Measurements from ENCODE around the gene PCSK1. TPM values are rescaled to one million over a fixed set of nuclear protein-coding genes. Genes with fewer than 3 reads are reported as not detected.

PCSK1 gene
- total and polyA plus RNA-seq, 2 of the 8 experiments (the other 6 are each of a cell fraction or from before 2014, with no cell fraction given): 1.3 to 3.2 TPM

GRCh38 chr5:96377167-96377566 lies 55.9 kb downstream of the PCSK1 start:
- Histone ChIP-seq H3K4ac (replicated peaks; ENCODE audit: insufficient read length, low read depth, low read length) (no peak overlapping the region), H2BK120ac (replicated peaks; ENCODE audit: low read depth, low read length) (no peak overlapping the region), H4K5ac (ENCODE audit: insufficient read length, low read depth, low read length) (no peak overlapping the region), H3K4me1 (replicated peaks in 1 of 4; ENCODE audit: control insufficient read depth in 3 of 4, insufficient read depth in 4 of 4, low read length in 3 of 4) (no peaks in the 10 kb centered on the region), H3K36me3 (ENCODE audit: control insufficient read depth in 2 of 4, insufficient read depth in 4 of 4, low read length in 3 of 4) (no peaks in the 10 kb centered on the region), H4K8ac (ENCODE audit: extremely low read depth, insufficient read depth, low read length) (no peak overlapping the region), H3K23ac (ENCODE audit: insufficient read length) (no peak overlapping the region), H2BK20ac (ENCODE audit: low read length) (no peak overlapping the region), H3K27me3 (replicated peaks in 1 of 4; ENCODE audit: control insufficient read depth in 3 of 4, extremely low read depth in 1 of 4, insufficient read depth in 3 of 4, low read length in 3 of 4) (no peaks in the 10 kb centered on the region), H3K14ac (ENCODE audit: insufficient read length) (no peak overlapping the region), H3K79me1 (ENCODE audit: low read depth, low read length) (no peaks in the 10 kb centered on the region), H3K56ac (replicated peaks; ENCODE audit: insufficient read length, low read depth, low read length) (no peak overlapping the region), H2BK15ac (ENCODE audit: low read length) (no peak overlapping the region), H4K20me1 (replicated peaks in 1 of 2; ENCODE audit: control insufficient read depth in 1 of 2, insufficient read depth in 2 of 2, low read length in 2 of 2) (no peaks in the 10 kb centered on the region), H2AFZ (ENCODE audit: low read length) (no peak overlapping the region), H3K9ac (replicated peaks in 1 of 4; ENCODE audit: extremely low read depth in 1 of 4, low read depth in 3 of 4, low read length in 3 of 4) (no peak overlapping the region), H3K27ac (ENCODE audit: low read depth, low read length) (no peak overlapping the region), H4K91ac (replicated peaks; ENCODE audit: insufficient read length, low read length) (no peak overlapping the region), H3K79me2 (ENCODE audit: control insufficient read depth in 1 of 2, insufficient read depth in 2 of 2, low read length in 2 of 2) (no peaks in the 10 kb centered on the region), H2BK5ac (ENCODE audit: low read depth, low read length) (no peak overlapping the region), H3K23me2 (ENCODE audit: low read depth, low read length) (no peaks in the 10 kb centered on the region), H3K9me3 (ENCODE audit: insufficient read depth in 2 of 2, low read depth in 1 of 2, low read length in 1 of 2) (no peaks in the 10 kb centered on the region), H2BK12ac (ENCODE audit: low read depth, low read length) (no peak overlapping the region), H3K18ac (ENCODE audit: extremely low read depth, low read length) (no peak overlapping the region), H3K4me2 (ENCODE audit: insufficient read depth in 1 of 2, low read depth in 2 of 2, low read length in 2 of 2) (no peak overlapping the region), H3K4me3 (ENCODE audit: extremely low read depth in 1 of 4, insufficient read depth in 2 of 4, low read depth in 3 of 4, low read length in 4 of 4) (no peak overlapping the region), H2AK5ac (ENCODE audit: low read depth, low read length) (no peak overlapping the region)
- DNase-seq (ENCODE audit: low read depth in 1 of 2, low spot score in 2 of 2): no peak
- WGBS, 2 experiments (ENCODE audit: extremely low coverage in 1 of 2, insufficient coverage in 1 of 2, insufficient read length in 1 of 2, insufficient replicate concordance in 2 of 2, low coverage in 1 of 2, low lambda C conversion rate in 2 of 2, missing lambda C conversion rate in 1 of 2): 44% methylated on average over 2 of the region's 2 CpGs; no CpG with 5 or more reads in 1 of the 2 experiments
- FAIRE-seq: no peak
- ChIA-PET POLR2A (ENCODE audit: partially characterized antibody) (no interaction called here), CTCF (ENCODE audit: partially characterized antibody) (interaction anchor here (1.1 to 1.3 kb wide), 2 partner anchors 10 to 67 kb away, joined by 4 read pairs; no protein-coding TSS in a partner anchor)
- TF ChIP-seq RXRA (IDR thresholded peaks at IDR 0.05; ENCODE audit: insufficient read depth, low read depth, low read length) (no peak), GTF2F1 (IDR thresholded peaks at IDR 0.05; ENCODE audit: borderline replicate concordance, low read depth, low read length) (no peak), RBBP5 (IDR thresholded peaks at IDR 0.05; ENCODE audit: borderline replicate concordance, low read depth, low read length) (no peak), CTBP2 (IDR thresholded peaks at IDR 0.05; ENCODE audit: borderline replicate concordance, insufficient read depth, insufficient read length, low read length) (no peak), ATF3 (IDR thresholded peaks at IDR 0.05; ENCODE audit: insufficient read depth, low read depth, low read length) (no peak), SP1 (IDR thresholded peaks at IDR 0.05; ENCODE audit: low read depth, low read length) (no peak), TCF12 (IDR thresholded peaks at IDR 0.05; ENCODE audit: low read depth, low read length) (no peak), GABPA (IDR thresholded peaks at IDR 0.05; ENCODE audit: borderline replicate concordance, insufficient read depth, low read length) (no peak), FOSL1 (IDR thresholded peaks at IDR 0.05; ENCODE audit: insufficient read depth, low read depth, low read length) (no peak), BACH1 (IDR thresholded peaks at IDR 0.05; ENCODE audit: low read length) (no peak), SUZ12 (IDR thresholded peaks at IDR 0.05; ENCODE audit: low read length) (no peak), YY1 (IDR thresholded peaks at IDR 0.05; ENCODE audit: low read depth, low read length) (no peak), ZNF274 (IDR thresholded peaks at IDR 0.05; ENCODE audit: borderline replicate concordance, extremely low read depth, low read length) (no peak), BRCA1 (IDR thresholded peaks at IDR 0.05; ENCODE audit: low read depth, low read length) (no peak), MAFK (IDR thresholded peaks at IDR 0.05; ENCODE audit: low read depth, low read length) (no peak)

All from H1 (cell line).